Fibroblast of mammary gland (primary cell): ENCODE measurements around the gene BUB3.
A peak's percentile ranks its signal among the peaks of the same experiment; 100 is the strongest.

Experiments
- DNase-seq: peaks from one replicate; pipeline ENCODE4 v3.0.0-alpha.2; 2010; ENCODE audit warnings: low read depth
- H3K4me3 ChIP-seq: 2 replicates; pipeline ENCODE4 v1.5.1; 2011; ENCODE audit warnings: low read depth, mild to moderate bottlenecking, low read length, moderate library complexity; ENCODE audit not compliant: control insufficient read depth
- TF ChIP-seq, protein P1 (sequence below): conservative IDR thresholded peaks from 2 replicates; pipeline ENCODE4 v1.5.1; 2011; ENCODE audit warnings: low read depth, low read length, inconsistent platforms; ENCODE audit not compliant: control insufficient read depth, insufficient read depth

BUB3 gene

DNA sequence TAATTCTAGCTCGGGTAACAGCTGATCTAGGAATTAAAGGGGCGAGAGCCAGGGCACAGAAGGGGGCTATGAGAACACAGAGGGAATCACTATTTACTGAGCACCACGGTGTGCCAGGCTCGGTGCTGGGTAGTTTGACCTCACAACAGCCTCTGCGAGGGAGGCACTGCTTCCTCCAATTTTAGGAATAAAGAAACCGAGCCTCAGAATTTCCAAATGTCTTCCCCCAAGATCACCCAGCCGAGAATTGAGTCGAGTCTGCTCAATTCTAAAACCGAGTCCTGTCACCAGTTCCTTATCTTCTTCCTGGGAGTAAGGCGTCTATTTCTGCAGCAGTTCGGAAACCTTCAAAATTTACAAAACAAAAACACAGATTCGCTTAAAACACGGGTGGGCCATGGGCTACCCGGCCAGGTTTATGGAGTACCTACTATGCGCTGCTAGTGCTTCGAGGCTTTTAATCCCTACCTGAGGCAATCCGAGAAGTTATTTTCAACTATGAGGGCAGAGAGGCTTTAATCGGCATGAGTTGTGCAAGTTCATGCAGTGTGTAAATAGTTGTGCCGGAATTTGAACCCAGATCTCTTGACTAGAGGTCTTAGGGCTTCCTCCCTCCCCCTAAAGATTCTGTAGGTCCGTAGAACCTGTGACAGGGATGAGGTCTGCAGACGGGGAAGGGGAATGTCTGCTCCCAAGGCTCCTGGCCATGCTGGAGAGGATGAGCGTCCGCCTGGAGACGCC, 7.1 kb upstream of the BUB3 start:
- DNase-seq: no peak
- no peak overlapping the region for H3K4me3 ChIP-seq
- TF ChIP-seq, protein P1, sequence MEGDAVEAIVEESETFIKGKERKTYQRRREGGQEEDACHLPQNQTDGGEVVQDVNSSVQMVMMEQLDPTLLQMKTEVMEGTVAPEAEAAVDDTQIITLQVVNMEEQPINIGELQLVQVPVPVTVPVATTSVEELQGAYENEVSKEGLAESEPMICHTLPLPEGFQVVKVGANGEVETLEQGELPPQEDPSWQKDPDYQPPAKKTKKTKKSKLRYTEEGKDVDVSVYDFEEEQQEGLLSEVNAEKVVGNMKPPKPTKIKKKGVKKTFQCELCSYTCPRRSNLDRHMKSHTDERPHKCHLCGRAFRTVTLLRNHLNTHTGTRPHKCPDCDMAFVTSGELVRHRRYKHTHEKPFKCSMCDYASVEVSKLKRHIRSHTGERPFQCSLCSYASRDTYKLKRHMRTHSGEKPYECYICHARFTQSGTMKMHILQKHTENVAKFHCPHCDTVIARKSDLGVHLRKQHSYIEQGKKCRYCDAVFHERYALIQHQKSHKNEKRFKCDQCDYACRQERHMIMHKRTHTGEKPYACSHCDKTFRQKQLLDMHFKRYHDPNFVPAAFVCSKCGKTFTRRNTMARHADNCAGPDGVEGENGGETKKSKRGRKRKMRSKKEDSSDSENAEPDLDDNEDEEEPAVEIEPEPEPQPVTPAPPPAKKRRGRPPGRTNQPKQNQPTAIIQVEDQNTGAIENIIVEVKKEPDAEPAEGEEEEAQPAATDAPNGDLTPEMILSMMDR: no peak

DNA sequence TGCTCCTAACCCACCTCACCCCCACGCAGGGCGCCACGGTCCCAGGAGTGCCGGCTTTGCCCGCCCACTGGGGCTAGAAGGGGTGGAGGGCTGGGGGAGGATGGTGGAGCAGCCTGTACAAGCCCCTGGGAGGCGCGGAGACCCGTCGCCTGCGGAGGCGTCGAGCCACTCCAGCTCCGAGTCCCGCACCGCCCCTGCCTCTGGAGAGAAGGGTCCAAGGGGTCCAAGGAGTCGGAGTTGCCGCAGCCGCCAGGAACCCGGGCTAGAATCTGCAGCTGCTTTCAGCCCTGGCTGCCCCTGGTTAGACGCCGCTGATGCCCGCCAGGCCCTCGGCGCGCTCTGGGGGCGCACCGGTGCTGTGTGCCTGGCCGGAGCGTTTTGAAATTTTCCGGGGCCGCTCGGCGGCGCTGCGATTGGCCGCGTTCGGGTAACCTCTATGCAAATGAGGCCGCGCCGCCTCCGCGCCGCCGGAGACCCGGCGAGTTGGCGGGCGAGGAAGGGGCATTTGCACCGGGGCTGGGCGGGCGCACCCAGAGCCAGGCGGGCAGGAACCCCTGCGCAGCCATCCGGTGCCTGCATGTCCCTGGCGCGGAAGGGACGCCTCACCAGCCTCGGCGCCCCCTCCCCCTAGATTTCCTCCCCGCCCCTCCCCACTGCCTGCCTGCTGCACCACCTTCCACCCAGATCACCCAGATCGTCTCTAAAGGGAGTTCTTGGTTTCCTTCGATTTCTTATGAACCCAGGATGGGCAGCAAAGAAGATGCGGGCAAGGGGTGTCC, 6.4 kb upstream of the BUB3 start, which contains the start of gene HMX2:
TSS of gene HMX2 (plus strand) at position 502 of the 779 bp plus-strand sequence. CDS start at position 745, 243 bp downstream.
- H3K4me3 ChIP-seq: no peak within 1 kb of the TSS
- no peak for DNase-seq
- TF ChIP-seq, protein P1: no peak

DNA sequence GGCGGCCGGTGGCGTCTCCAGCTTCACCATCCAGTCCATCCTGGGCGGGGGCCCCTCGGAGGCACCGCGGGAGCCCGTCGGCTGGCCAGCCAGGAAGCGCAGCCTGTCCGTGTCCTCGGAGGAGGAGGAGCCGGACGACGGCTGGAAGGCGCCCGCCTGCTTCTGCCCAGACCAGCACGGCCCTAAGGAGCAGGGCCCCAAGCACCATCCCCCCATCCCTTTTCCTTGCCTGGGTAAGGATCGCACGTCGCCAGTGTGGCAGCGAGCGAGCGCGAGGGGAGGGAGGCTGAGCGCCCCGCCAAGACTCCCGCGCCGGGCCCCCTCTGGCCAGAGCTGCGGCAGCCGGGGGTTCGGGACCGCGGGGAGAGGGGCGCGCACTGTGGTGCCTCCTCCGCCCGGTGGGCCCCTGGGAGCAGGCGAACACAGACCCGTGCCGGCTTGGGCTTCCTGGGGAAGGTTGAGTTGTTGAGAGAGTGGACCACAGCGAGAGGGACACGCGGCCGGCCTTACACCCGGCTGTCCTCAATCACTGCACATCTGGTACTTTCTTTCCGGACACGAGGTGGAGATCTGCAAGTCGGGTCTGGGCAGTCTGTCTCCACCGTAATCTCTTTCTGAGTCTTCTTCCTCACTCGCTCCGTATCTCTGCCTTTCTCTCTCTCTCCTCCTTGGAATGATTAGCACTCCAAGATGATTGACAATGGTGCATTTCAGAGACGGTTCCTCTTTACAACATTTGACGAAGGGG, 5.6 kb upstream of the BUB3 start:
- H3K4me3 ChIP-seq: no peak overlapping the region
- DNase-seq: no peak
- TF ChIP-seq, protein P1: no peak

DNA sequence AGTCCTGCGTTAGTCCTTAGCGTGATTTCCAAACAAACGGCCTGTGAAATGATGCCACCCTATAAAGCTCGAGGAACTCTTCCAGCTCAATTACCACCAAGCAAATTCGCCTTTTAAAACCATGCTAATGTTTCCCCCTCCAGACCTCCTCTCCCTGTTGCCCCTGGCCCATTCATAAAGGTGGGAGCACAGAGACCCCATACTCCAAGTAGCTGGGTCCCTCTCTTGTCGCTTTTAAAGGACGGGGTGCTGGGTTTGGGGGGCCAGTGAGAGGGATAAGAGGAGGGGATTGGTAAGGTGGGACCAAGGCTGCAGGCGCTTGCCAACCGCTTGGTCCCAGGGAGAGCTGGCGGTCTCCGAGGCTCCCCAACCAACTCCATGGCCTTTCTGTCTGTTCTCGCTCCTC, 5.0 kb upstream of the BUB3 start:
- no peak overlapping the region for H3K4me3 ChIP-seq
- TF ChIP-seq, protein P1: no peak
- no peak for DNase-seq

- TF ChIP-seq, protein P1: no peak
- DNase-seq: peak; percentile 45
- peak overlapping the region; percentile 25 for H3K4me3 ChIP-seq
Observed at GRCh38 chr10:123149568-123150270, 4.5 kb upstream of the BUB3 start.
